MCF 10A (cell line): ENCODE data around the gene SAP25. TPM values are rescaled to one million over a fixed set of nuclear protein-coding genes. Genes with fewer than 3 reads are reported as not detected.
A peak's percentile ranks its signal among the peaks of the same experiment; 100 is the strongest.

Experiments used
- BruUV-seq: library from RNA; stranded (reverse); fragments of 400-500 nt; replicated peaks from 2 replicates; lab custom pipeline; 2021; lab: Mats Ljungman, UMichigan
- CTCF ChIA-PET: fragments of 300-600 bp; sonication (Branson Sonifier 250); formaldehyde crosslinking; extraction: SDS; loops from one replicate; lab custom pipeline; 2021; ENCODE audit warnings: antibody characterized with exemption, inconsistent platforms; lab: Yijun Ruan, JAX
- POLR2A ChIA-PET: fragments of 300-600, 350-650 bp; sonication (Branson Sonifier 250); formaldehyde crosslinking; extraction: SDS; loops from one replicate; lab custom pipeline; 2020; ENCODE audit warnings: antibody characterized with exemption, inconsistent platforms; lab: Yijun Ruan, JAX
- DNase-seq: peaks from one replicate; pipeline ENCODE4 v3.0.0-alpha.2; 2018; ENCODE audit not compliant: unreplicated experiment
- H3K27ac Mint-ChIP-seq: one replicate; pipeline ENCODE4 v1.8.0; 2022; ENCODE audit warnings: mild to moderate bottlenecking, low read depth, mixed read lengths; ENCODE audit not compliant: unreplicated experiment
- H3K27me3 Mint-ChIP-seq: one replicate; pipeline ENCODE4 v1.8.0; 2022; ENCODE audit warnings: mixed read lengths; ENCODE audit not compliant: insufficient read depth, unreplicated experiment
- H3K36me3 Mint-ChIP-seq: one replicate; pipeline ENCODE4 v1.8.0; 2022; ENCODE audit warnings: mild to moderate bottlenecking, moderate library complexity, mixed read lengths; ENCODE audit not compliant: insufficient read depth, unreplicated experiment
- H3K4me1 Mint-ChIP-seq: one replicate; pipeline ENCODE4 v1.8.0; 2022; ENCODE audit warnings: mixed read lengths; ENCODE audit not compliant: insufficient read depth, unreplicated experiment
- H3K4me3 Mint-ChIP-seq: one replicate; pipeline ENCODE4 v1.8.0; 2022; ENCODE audit warnings: mild to moderate bottlenecking, moderate library complexity, mixed read lengths; ENCODE audit not compliant: unreplicated experiment
- H3K9me3 Mint-ChIP-seq: one replicate; pipeline ENCODE4 v1.8.0; 2022; ENCODE audit warnings: mixed read lengths; ENCODE audit not compliant: unreplicated experiment
- CTCF ChIP-seq: fragments of 200-600 bp; IDR thresholded peaks from one replicate; pipeline ENCODE4 v1.8.0; 2022; ENCODE audit warnings: antibody characterized with exemption, mild to moderate bottlenecking; ENCODE audit not compliant: unreplicated experiment
- intact Hi-C: fragments of 100-400 bp; cut with micrococcal nuclease; formaldehyde crosslinking; loops from 2 replicates; pipeline ENCODE4 v1.14.1; 2022
- total RNA-seq: library from RNA; stranded (reverse); gene quantifications from 2 replicates; pipeline ENCODE4 v1.2.3, GENCODE V29; 2022

Gene SAP25
- total RNA-seq, 1 experiment from 2014 or later = 1.2 TPM

GRCh38 chr7:100614308-100614861 is 40.7 kb upstream of the SAP25 start:
- Mint-ChIP-seq H3K27ac (peak overlapping the region; percentile 47), H3K27me3 (no peaks in the 10 kb centered on the region), H3K36me3 (no peaks in the 10 kb centered on the region), H3K4me3 (no peak overlapping the region), H3K4me1 (peaks cover 6% of the 10 kb centered on the region), H3K9me3 (no peaks in the 10 kb centered on the region)
- BruUV-seq = no TSS peak
- ChIA-PET POLR2A (interaction anchor here (0.6 to 2.8 kb wide), 2 partner anchors 29 to 1190 kb away, joined by 3 to 49 read pairs; partner anchors contain the start of genes FBXO24 and LRCH4), CTCF (interaction anchor here (0.6 to 2.7 kb wide), 5 partner anchors 66 to 1730 kb away, joined by 3 to 21 read pairs (median 3); no protein-coding TSS in a partner anchor)
- intact Hi-C loops = no loop called here
- no peak for DNase-seq
- no peak for TF ChIP-seq CTCF

- no peaks in the 10 kb centered on the region for H3K36me3 Mint-ChIP-seq
- no peak for DNase-seq
- peak overlapping the region; percentile 99 for H3K27ac Mint-ChIP-seq
- BruUV-seq = TSS peak; percentile 42
- H3K9me3 Mint-ChIP-seq = no peaks in the 10 kb centered on the region
- H3K27me3 Mint-ChIP-seq = no peaks in the 10 kb centered on the region
- intact Hi-C loops = loop anchor here (2.0 kb wide), 1 partner anchor 61 kb away; no protein-coding TSS in a partner anchor
- no peak for TF ChIP-seq CTCF
- ChIA-PET CTCF (interaction anchor here (0.6 to 2.7 kb wide), 9 partner anchors 12 to 92 kb away, joined by 3 to 21 read pairs (median 3); partner anchors contain the start of gene POP7), POLR2A (interaction anchor here (0.6 to 2.8 kb wide), 4 partner anchors 28 to 369 kb away, joined by 3 to 49 read pairs (median 12); partner anchors contain the start of genes FBXO24, GNB2, LRCH4 and MEPCE)
- peaks cover 6% of the 10 kb centered on the region for H3K4me1 Mint-ChIP-seq
- H3K4me3 Mint-ChIP-seq = peak overlapping the region; percentile 92
Measured at GRCh38 chr7:100613412-100614175, 39.9 kb upstream of the SAP25 start.

- no TSS peak for BruUV-seq
- Mint-ChIP-seq H3K4me3 (peak overlapping the region; percentile 92), H3K4me1 (peaks cover 6% of the 10 kb centered on the region), H3K27ac (peak overlapping the region; percentile 99), H3K9me3 (no peaks in the 10 kb centered on the region), H3K36me3 (peaks cover 6% of the 10 kb centered on the region), H3K27me3 (no peaks in the 10 kb centered on the region)
- no peak for TF ChIP-seq CTCF
- ChIA-PET CTCF (interaction anchor here (0.7 to 2.7 kb wide), 12 partner anchors 12 to 898 kb away, joined by 3 to 21 read pairs (median 3); partner anchors contain the start of genes FBXO24, GNB2, LRCH4 and POP7), POLR2A (interaction anchor here (0.8 to 2.8 kb wide), 16 partner anchors 11 to 254 kb away, joined by 3 to 49 read pairs (median 4); partner anchors contain the start of genes FBXO24, GNB2, LRCH4 and MEPCE)
- DNase-seq = no peak
- intact Hi-C loops = loop anchor here (2.0 kb wide), 1 partner anchor 62 kb away; no protein-coding TSS in a partner anchor
Measured at GRCh38 chr7:100612730-100613390, 39.2 kb upstream of the SAP25 start.
